Measurements from ENCODE around the gene TMEM95.

The TMEM95 gene, protein sequence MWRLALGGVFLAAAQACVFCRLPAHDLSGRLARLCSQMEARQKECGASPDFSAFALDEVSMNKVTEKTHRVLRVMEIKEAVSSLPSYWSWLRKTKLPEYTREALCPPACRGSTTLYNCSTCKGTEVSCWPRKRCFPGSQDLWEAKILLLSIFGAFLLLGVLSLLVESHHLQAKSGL

GRCh38 chr17:7355053-7355452, at the start of gene TMEM95:
TSS of gene TMEM95 (plus strand) at chr17:7355156. CDS start at chr17:7355205, 49 bp downstream.
- no peak for DNase-seq (ENCODE audit: low read depth, low spot score)

DNA sequence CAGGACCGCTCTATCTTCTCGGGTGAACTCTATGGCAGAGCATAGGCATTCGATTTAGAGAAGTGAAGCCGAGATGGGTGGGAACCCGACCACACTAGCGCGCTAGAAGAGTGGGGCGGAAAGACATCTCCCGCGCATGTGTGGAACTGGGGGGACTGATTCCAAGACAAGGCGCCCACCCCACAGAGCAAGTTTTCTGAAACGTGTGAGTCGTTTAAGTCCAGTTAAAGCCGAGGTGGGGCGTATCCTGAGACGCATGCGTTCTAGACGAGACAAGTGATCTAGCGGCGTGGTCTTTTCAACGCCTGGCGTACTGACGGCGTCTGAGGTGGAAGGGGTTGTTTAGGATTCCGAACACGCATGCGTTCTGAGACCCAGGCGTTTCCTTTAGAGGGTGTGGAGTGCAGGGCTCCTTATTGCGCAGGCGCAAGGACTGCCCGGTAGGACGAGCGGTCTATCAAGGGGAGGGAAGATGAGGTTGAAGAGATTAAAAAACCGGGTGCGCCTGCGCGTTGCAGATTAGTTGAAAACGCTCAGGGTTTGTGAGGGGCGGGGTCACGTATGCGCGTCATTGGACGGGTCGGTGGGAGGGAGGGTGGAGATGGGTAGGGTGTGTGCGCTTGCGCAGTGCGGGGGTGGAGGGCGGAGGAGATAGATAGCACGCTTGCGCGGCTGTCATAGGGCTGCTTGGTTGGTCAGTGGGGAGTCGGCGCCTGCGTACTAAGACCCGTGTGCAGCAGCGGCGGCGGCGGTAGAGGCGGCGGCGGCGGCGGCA, 47.9 kb upstream of the TMEM95 start, which contains the start of gene EIF5A:
TSS of gene EIF5A (plus strand) at position 718 of the 775 bp plus-strand sequence. CDS start 2,008 bp downstream, outside the sequence.
- DNase-seq (ENCODE audit: low read depth, low spot score): peak; percentile 100

GRCh38 chr17:7307686-7308624, 47.0 kb upstream of the TMEM95 start:
- DNase-seq (ENCODE audit: low read depth, low spot score): peak; percentile 16

DNA sequence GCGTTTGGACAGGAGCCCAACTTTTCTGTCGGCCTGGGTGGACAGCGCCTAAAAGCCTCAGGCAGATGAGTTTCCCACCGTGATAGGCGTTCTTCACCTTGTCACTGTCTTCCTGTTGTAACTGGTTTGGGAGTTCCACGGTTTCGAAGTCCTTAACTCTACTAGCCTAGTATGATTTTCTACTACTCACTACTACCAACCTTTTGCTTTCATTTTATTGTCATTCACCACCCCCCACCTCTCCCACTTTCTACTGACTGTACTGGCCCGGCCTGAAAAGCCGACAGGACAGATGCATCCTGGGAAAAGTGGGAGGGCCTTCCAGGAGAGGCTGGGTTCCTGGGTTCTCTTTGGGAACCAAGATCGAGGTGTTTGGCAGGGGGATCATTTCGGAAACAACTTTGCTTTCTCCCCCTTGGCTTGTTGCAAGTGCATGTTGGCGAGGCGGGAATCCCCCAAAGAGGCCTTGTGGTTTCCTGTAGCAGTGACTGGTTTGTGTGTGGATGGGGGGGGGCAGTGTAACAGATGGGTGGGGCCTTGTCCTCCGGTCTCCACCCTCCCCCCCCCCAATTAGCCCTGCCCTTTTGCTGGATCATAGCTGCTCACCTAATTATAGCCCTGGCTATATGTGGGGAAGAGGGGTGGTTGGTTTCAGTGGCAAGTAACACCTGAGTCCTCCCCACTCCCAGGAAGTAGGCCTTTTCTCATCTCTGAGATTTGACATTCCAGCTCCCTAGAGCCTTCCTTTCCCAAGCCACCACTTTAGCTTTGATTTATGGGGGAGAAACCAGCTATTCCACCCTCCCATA, 46.1 kb upstream of the TMEM95 start:
- peak; percentile 75 for DNase-seq (ENCODE audit: low read depth, low spot score)

DNA sequence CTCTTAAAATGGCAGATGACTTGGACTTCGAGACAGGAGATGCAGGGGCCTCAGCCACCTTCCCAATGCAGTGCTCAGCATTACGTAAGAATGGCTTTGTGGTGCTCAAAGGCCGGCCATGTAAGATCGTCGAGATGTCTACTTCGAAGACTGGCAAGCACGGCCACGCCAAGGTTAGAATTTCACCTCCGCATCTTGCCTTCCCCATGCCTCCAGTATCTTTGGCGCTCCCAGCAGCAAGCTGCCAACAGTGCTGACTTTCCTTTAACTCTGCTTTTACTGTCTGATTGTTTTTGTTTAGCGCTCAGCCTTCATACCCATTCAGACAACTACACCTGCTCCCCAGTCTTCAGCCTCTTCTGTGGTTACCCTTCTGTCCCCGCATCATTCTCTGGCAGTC, 45.3 kb upstream of the TMEM95 start:
- DNase-seq (ENCODE audit: low read depth, low spot score): no peak

GRCh38 chr17:7311110-7311705, 43.7 kb upstream of the TMEM95 start:
- DNase-seq (ENCODE audit: low read depth, low spot score): no peak

GRCh38 chr17:7312432-7313087, 42.4 kb upstream of the TMEM95 start:
- DNase-seq (ENCODE audit: low read depth, low spot score): no peak

DNA sequence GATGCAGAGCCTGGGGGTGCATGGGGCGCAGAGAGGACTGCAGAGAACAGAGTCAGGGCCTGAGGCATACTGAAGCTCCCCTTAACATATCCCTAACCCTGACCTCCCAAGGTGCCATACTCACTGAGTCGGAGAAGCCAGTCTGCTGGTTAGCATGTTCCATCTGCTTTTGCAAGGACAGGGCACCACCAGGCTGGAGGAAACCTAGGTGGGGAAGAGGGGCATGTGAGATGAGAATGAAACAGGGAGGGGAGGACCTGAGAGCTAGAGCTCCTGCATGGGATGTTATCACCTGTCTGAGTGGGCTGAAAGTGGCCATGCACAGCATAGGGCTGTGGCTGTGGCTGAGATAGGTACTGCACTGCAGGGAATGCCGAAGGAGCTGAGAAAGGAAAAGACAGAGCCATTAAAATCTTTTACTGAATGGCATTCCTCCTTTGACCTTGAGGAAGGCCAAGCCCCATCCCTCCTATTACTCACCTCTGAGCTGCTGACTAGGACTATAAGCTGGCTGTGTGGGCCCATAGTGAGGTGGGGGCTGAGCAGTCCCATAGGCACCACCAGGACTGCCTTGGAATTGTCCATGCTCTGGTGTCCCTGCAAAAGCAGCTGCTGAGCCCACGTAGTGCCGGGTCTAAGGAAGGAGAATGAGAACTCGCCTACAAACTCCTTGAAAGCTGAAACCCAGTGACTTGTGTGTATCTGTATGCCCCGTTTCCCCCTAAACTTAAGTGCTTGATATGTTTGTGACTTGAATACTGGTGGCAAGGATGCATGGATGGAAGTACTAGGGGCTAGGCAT, 41.7 kb upstream of the TMEM95 start:
- no peak for DNase-seq (ENCODE audit: low read depth, low spot score)

DNA sequence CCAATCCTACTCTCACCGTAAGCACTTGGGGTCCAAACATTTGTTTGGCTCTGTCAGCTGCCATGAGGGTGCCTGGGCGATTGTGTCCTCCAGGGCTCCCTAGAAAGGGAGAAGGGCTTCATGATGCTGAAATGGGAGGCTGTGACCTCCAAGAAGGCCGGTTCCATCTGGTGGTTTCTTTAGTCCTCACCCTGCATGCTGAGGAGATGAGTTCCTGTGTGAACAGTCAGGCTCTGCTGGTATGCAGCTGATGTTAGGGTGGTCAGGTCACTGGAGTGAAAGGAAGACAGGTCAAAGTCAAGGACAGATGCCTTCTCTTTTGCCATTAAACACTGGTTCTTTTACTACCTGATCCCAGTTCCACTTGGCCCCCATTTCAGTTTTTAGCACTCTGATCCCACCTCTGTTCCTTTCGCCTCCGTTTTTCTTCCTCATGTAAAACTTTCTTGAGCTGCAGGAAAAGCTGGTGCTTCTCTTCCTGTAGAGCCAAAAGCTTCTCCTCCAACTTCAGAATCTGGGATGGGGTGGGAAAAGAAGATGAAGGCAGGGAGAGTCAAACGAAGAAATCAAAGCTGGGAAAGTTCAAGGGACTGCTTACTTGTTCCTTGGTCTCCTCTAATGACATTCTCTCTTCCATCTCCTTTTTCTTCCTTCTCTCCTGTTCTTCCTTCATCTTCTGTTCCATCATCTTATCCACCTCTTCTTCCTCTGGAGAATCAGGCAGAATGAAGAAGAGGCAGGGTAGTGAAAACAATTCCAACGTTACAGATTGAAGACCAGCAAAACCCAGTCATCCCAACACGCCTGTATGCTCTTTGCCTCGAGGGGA, 40.9 kb upstream of the TMEM95 start:
- no peak for DNase-seq (ENCODE audit: low read depth, low spot score)

GRCh38 chr17:7314719-7315569, 40.0 kb upstream of the TMEM95 start, which contains the start of gene GPS2:
TSS of gene GPS2 (minus strand) at chr17:7315360. CDS start at chr17:7315052, 308 bp downstream.
- DNase-seq (ENCODE audit: low read depth, low spot score): peak; percentile 92

DNA sequence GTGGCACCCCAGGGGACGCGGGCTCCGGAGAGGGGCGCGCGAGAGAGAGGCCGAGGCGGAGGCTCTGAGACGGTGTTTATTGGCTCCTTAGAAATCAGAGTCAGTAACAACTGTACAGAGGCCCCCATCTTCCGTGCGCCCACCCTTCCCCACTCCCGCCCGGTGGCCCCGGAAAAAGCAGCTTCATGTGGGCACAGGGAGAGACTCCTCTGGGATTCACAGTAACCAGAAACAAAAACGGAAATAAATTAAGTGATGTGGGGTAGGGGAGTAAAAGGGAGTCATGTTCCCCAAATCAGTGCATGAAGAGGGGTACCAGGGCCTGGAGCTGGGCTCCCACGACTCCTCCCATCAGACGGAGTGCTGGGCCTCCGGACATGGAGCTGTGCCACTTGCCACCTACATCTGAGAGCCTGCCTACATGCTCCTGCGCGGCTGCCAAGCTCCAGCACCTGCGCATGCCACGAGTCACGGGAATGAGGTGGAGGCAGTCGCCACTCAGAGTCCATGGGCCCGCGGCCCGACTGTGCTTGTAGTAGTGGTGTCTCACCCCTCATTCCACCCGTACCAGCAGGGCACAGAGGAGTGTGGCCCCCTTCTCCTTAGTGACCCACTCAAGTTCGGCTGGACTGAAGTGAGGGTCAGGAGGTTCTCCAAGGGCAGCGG, 39.3 kb upstream of the TMEM95 start:
- no peak for DNase-seq (ENCODE audit: low read depth, low spot score)

GRCh38 chr17:7317161-7317803, 37.7 kb upstream of the TMEM95 start:
- no peak for DNase-seq (ENCODE audit: low read depth, low spot score)

- no peak for DNase-seq (ENCODE audit: low read depth, low spot score)
These were observed 36.7 kb upstream of the TMEM95 start for GRCh38 chr17:7318121-7318860.

DNA sequence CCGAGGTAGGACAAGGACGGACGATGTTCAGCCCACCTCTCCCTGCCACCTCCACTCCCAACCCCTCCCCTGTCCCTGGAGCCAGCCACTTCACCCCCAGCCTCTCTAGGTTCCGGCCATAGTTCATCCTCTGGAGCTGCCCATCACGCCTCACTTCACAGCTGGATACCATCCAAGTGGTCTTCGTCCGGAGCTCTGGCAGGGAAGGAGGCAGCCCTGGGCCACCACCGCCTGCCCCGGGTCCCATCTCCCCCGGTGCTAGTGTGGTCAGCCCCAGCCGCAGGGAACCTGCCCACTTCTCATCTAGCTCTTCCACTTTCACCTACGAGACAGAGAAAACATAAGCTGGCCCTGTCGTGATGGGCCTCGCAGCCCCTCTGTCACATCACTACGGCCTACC, 33.5 kb upstream of the TMEM95 start:
- DNase-seq (ENCODE audit: low read depth, low spot score): no peak

GRCh38 chr17:7322520-7323194, 32.3 kb upstream of the TMEM95 start:
- no peak for DNase-seq (ENCODE audit: low read depth, low spot score)
